HepG2 (cell line): ENCODE data around the gene MAT2A. TPM values are rescaled to one million over a fixed set of nuclear protein-coding genes. Genes with fewer than 3 reads are reported as not detected.

Experiments
- AGO1 ChIP-seq: fragments of 200-400 bp; formaldehyde crosslinking; IDR thresholded peaks from 2 replicates; pipeline ENCODE4 v1.6.1; 2017; ENCODE audit warnings: mild to moderate bottlenecking, low read depth, low read length, moderate library complexity; ENCODE audit not compliant: poor library complexity, severe bottlenecking
- AHR ChIP-seq: IDR thresholded peaks from 2 replicates; pipeline ENCODE4 v1.6.1; 2018; ENCODE audit warnings: missing genetic modification reagents, missing compliant biosample characterization
- CBFB ChIP-seq: sonication (generic); formaldehyde crosslinking; IDR thresholded peaks from 2 replicates; pipeline ENCODE4 v1.4.0; 2020; ENCODE audit warnings: missing genetic modification reagents
- CCDC6 ChIP-seq: sonication (generic); formaldehyde crosslinking; IDR thresholded peaks from 2 replicates; pipeline ENCODE4 v1.8.1; 2022; ENCODE audit warnings: mild to moderate bottlenecking, missing genetic modification reagents, moderate library complexity
- CREB3 ChIP-seq: sonication (generic); formaldehyde crosslinking; IDR thresholded peaks from 2 replicates; pipeline ENCODE4 v1.5.0; 2020; ENCODE audit warnings: missing genetic modification reagents
- E2F5 ChIP-seq: sonication (generic); formaldehyde crosslinking; conservative IDR thresholded peaks from 2 replicates; pipeline ENCODE4 v1.4.0; 2020; ENCODE audit warnings: missing genetic modification reagents
- ELF3 ChIP-seq: IDR thresholded peaks from 2 replicates; pipeline ENCODE4 v1.6.1; 2016; ENCODE audit warnings: missing genetic modification reagents, missing compliant biosample characterization
- IRX3 ChIP-seq: sonication (generic); formaldehyde crosslinking; IDR thresholded peaks from 2 replicates; pipeline ENCODE4 v1.8.1; 2023; ENCODE audit warnings: mild to moderate bottlenecking, low read depth, missing genetic modification reagents, borderline replicate concordance
- KDM3A ChIP-seq: IDR thresholded peaks from 2 replicates; pipeline ENCODE4 v1.6.1; 2018; ENCODE audit warnings: low read depth, missing compliant biosample characterization
- KLF15 ChIP-seq: sonication (generic); formaldehyde crosslinking; IDR thresholded peaks from 2 replicates; pipeline ENCODE4 v1.8.1; 2023; ENCODE audit warnings: borderline replicate concordance, mild to moderate bottlenecking, inconsistent platforms, missing genetic modification reagents, mixed read lengths
- PHF21A ChIP-seq: sonication (generic); formaldehyde crosslinking; IDR thresholded peaks from 2 replicates; pipeline ENCODE4 v1.5.0; 2020; ENCODE audit warnings: mild to moderate bottlenecking, missing genetic modification reagents
- SAP130 ChIP-seq: IDR thresholded peaks from 2 replicates; pipeline ENCODE4 v1.6.1; 2016; ENCODE audit warnings: low read depth
- SCMH1 ChIP-seq: sonication (generic); formaldehyde crosslinking; IDR thresholded peaks from 2 replicates; pipeline ENCODE4 v1.9.0; 2021; ENCODE audit warnings: missing genetic modification reagents, mild to moderate bottlenecking, borderline replicate concordance
- SNAI1 ChIP-seq: sonication (generic); formaldehyde crosslinking; IDR thresholded peaks from 2 replicates; pipeline ENCODE4 v1.5.0; 2020; ENCODE audit warnings: mild to moderate bottlenecking, missing genetic modification reagents, borderline replicate concordance
- TMF1 ChIP-seq: sonication (generic); formaldehyde crosslinking; IDR thresholded peaks from 2 replicates; pipeline ENCODE4 v1.8.1; 2022; ENCODE audit warnings: low read depth, missing genetic modification reagents
- XBP1 ChIP-seq: sonication (generic); formaldehyde crosslinking; IDR thresholded peaks from 2 replicates; pipeline ENCODE4 v1.5.0; 2020; ENCODE audit warnings: missing genetic modification reagents
- ZNF12 ChIP-seq: sonication (generic); formaldehyde crosslinking; IDR thresholded peaks from 2 replicates; pipeline ENCODE4 v1.5.0; 2020; ENCODE audit warnings: missing genetic modification reagents
- ZNF326 ChIP-seq: sonication (generic); formaldehyde crosslinking; IDR thresholded peaks from 2 replicates; pipeline ENCODE4 v1.4.0; 2020; ENCODE audit warnings: missing genetic modification reagents, borderline replicate concordance
- ZNF33B ChIP-seq: sonication (generic); formaldehyde crosslinking; IDR thresholded peaks from 2 replicates; pipeline ENCODE4 v1.5.1; 2020; ENCODE audit warnings: mild to moderate bottlenecking, missing genetic modification reagents
- ZNF614 ChIP-seq: IDR thresholded peaks from 2 replicates; pipeline ENCODE4 v1.6.1; 2018; ENCODE audit warnings: missing biosample characterization, missing genetic modification reagents, inconsistent platforms, borderline replicate concordance
- ZNF75D ChIP-seq: sonication (generic); formaldehyde crosslinking; IDR thresholded peaks from 2 replicates; pipeline ENCODE4 v1.8.1; 2023; ENCODE audit warnings: missing genetic modification reagents, mild to moderate bottlenecking, borderline replicate concordance
- ZNF784 ChIP-seq: sonication (generic); formaldehyde crosslinking; IDR thresholded peaks from 2 replicates; pipeline ENCODE4 v1.5.1; 2020; ENCODE audit warnings: missing genetic modification reagents, mild to moderate bottlenecking, borderline replicate concordance
- ZZZ3 ChIP-seq: sonication (generic); formaldehyde crosslinking; IDR thresholded peaks from 2 replicates; pipeline ENCODE4 v1.4.0; 2020; ENCODE audit warnings: missing genetic modification reagents, mild to moderate bottlenecking, borderline replicate concordance
- polyA plus RNA-seq, 8 experiments: library from polyadenylated mRNA; depleted of rRNA in 3 of 8; stranded (reverse) in 7 of 8; unstranded in 1 of 8; fragments of >200 nt; fragmentation: Illumina TruSeq in 4 of 8; extraction: Trizol in 4 of 8; gene quantifications; 2 replicates each; pipeline versions ENCODE4 v1.2.1 to v1.2.3, GENCODE V29; 2011 to 2016; ENCODE audit warnings: low read depth in 4 of 8, missing spikeins in 1 of 8, mixed read lengths in 1 of 8; ENCODE audit not compliant: insufficient read depth in 1 of 8
- total RNA-seq, 5 experiments: library from RNA; depleted of rRNA; stranded (reverse); fragments of >200 nt; fragmentation: Illumina TruSeq; extraction: Trizol; gene quantifications; 2 replicates each; pipeline ENCODE4 v1.2.3, GENCODE V29; 2016; ENCODE audit warnings: low read depth in 1 of 5
- TF ChIP-seq, protein P1 (sequence below): sonication (generic); formaldehyde crosslinking; IDR thresholded peaks from 2 replicates; pipeline ENCODE4 v1.5.1; 2020; ENCODE audit warnings: missing genetic modification reagents, mild to moderate bottlenecking, borderline replicate concordance
- TF ChIP-seq, protein P2 (sequence below): sonication (generic); formaldehyde crosslinking; IDR thresholded peaks from 2 replicates; pipeline ENCODE4 v1.5.0; 2020; ENCODE audit warnings: missing genetic modification reagents
- TF ChIP-seq, protein P3 (sequence below): conservative IDR thresholded peaks from 2 replicates; pipeline ENCODE4 v1.6.1; 2018; ENCODE audit warnings: missing genetic modification reagents

The MAT2A gene
- total and polyA plus RNA-seq, 2 of the 13 experiments (the other 11 are each of a cell fraction or from before 2014, with no cell fraction given): 155 to 331 TPM

GRCh38 chr2:85593023-85593422, 54.1 kb downstream of the MAT2A start (continued):
- TF ChIP-seq ELF3 (peak; percentile 57; the same call in 1 of the 2 replicates), SAP130 (peak; percentile 70), PHF21A (0 out of 2 replicates have a peak, but pooled peaks have one; percentile 22), ZNF614 (no peak), ZNF784 (CRISPR knock-in tag) (no peak), CCDC6 (CRISPR knock-in tag) (no peak), KLF15 (CRISPR knock-in tag) (no peak), SNAI1 (no peak), IRX3 (CRISPR knock-in tag) (no peak), KDM3A (CRISPR knock-in tag) (no peak), TMF1 (CRISPR knock-in tag) (no peak), ZNF326 (CRISPR knock-in tag) (no peak), ZNF75D (CRISPR knock-in tag) (no peak), SCMH1 (CRISPR knock-in tag) (no peak), CREB3 (CRISPR knock-in tag) (no peak), AHR (CRISPR knock-in tag) (no peak), AGO1 (no peak), ZNF33B (CRISPR knock-in tag) (no peak), ZNF12 (CRISPR knock-in tag) (no peak), XBP1 (CRISPR knock-in tag) (no peak), CBFB (no peak), E2F5 (CRISPR knock-in tag) (no peak), ZZZ3 (CRISPR knock-in tag) (no peak)
- TF ChIP-seq, protein P1, sequence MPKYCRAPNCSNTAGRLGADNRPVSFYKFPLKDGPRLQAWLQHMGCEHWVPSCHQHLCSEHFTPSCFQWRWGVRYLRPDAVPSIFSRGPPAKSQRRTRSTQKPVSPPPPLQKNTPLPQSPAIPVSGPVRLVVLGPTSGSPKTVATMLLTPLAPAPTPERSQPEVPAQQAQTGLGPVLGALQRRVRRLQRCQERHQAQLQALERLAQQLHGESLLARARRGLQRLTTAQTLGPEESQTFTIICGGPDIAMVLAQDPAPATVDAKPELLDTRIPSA (CRISPR knock-in tag): no peak
- TF ChIP-seq, protein P2, sequence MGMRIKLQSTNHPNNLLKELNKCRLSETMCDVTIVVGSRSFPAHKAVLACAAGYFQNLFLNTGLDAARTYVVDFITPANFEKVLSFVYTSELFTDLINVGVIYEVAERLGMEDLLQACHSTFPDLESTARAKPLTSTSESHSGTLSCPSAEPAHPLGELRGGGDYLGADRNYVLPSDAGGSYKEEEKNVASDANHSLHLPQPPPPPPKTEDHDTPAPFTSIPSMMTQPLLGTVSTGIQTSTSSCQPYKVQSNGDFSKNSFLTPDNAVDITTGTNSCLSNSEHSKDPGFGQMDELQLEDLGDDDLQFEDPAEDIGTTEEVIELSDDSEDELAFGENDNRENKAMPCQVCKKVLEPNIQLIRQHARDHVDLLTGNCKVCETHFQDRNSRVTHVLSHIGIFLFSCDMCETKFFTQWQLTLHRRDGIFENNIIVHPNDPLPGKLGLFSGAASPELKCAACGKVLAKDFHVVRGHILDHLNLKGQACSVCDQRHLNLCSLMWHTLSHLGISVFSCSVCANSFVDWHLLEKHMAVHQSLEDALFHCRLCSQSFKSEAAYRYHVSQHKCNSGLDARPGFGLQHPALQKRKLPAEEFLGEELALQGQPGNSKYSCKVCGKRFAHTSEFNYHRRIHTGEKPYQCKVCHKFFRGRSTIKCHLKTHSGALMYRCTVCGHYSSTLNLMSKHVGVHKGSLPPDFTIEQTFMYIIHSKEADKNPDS (CRISPR knock-in tag): no peak
- TF ChIP-seq, protein P3, sequence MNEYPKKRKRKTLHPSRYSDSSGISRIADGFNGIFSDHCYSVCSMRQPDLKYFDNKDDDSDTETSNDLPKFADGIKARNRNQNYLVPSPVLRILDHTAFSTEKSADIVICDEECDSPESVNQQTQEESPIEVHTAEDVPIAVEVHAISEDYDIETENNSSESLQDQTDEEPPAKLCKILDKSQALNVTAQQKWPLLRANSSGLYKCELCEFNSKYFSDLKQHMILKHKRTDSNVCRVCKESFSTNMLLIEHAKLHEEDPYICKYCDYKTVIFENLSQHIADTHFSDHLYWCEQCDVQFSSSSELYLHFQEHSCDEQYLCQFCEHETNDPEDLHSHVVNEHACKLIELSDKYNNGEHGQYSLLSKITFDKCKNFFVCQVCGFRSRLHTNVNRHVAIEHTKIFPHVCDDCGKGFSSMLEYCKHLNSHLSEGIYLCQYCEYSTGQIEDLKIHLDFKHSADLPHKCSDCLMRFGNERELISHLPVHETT (CRISPR knock-in tag): no peak
